GM18858 (cell line): ENCODE results near the gene DISC1.

Source experiments
- ATAC-seq: cut with Tn5 transposase; IDR thresholded peaks from one replicate; pipeline ENCODE4 v1.9.1; 2021; ENCODE audit not compliant: unreplicated experiment

Gene DISC1

DNA sequence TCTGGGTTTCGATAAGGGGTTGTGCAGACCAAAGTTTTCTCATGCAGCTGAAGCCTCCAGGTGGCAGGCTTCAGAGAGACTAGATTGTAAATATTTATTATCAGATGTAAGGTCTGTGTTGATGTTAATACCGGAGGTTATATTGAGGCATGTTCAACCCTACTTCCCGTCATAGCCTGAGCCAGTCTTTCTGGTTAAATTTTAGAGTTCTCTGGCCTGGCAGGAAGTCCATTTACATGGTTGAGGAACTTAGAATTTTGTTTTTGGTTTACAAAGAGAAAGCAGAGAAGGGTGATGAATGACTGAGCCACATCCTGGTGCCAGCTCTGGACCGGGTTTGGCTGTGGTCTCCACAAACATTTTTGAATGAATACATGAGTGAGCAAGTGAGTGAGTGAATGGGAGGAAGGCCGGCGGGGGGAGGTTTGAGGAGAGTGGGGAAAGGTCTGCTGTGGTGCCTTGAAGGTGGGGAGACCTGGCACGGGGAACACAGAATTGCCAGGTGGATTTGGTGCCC lies 218.5 kb downstream of the DISC1 start:
- no peak for ATAC-seq

DNA sequence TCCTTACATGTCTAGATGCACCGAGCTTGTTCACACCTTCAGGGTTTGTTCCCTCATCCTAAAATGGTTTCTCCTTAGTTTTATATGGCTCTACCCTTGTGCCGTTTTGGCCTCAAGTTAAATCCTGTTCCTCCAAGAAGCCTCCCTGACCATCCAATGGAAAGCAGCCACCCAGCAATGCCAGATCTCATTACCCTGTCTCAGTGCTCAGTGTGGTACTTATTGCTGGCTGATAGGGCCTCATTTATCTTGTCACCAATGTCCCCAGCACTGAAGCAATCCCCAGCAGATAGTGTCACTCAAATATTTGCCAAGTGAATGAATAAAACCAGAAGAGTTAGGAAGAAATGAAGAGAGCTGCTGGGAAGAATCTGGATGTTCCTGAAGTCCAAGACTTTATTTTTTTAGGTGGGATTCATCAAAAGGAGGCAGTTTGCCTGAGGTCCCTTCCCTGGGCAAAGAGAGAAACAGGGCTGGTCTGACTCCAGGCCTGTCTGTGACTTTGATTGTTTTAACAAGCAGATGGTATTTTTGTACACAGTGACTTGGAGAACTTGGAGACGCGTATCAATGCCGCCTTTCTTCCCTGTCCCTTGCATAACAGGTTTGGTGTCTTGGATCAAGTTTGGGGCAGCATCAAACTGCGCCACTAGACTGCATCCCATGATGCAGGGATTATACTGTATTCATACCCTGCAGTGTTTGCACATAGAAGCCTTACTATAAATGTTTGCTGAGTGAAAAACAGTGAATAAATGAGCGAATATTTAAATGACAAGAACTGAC lies 221.2 kb downstream of the DISC1 start:
- no peak for ATAC-seq

DNA sequence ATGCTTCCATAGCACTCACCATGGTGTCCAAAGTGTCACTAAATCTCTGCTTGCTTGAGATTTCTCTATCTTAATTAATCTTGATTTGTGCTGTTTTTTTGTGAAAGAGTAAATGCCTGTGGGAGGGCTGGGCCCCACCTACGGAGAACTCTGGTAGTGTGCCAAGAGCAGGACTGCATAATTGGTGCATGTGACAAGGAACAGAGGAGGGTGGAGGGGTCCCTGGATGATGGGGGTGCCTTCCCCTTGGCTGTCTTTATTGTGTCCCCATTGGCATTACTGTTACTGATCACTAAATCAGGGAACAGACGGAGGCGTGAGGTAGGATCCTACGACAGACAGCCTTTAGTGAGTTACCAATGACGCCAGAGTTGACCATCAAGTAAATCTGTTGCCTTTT lies 223.4 kb downstream of the DISC1 start:
- no peak for ATAC-seq

DNA sequence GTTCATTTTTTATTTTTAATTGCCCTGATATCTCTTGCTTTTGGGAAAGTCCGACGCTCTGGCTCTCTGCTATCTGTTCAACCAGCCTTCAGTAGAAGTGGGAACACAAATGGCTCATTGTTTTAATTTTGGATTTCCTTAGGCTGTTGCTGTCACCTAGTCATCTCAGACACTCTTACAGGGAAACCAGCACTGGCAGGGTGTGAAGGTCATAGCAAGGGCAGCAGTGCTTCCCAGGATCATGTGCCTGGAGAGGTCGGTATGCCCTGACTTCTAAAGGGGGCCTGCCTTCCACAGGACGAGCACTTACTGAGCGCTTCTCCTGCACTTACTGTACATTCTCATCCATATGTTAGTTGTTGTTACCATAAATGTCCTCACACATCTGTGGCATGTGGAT lies 224.2 kb downstream of the DISC1 start:
- ATAC-seq: no peak

DNA sequence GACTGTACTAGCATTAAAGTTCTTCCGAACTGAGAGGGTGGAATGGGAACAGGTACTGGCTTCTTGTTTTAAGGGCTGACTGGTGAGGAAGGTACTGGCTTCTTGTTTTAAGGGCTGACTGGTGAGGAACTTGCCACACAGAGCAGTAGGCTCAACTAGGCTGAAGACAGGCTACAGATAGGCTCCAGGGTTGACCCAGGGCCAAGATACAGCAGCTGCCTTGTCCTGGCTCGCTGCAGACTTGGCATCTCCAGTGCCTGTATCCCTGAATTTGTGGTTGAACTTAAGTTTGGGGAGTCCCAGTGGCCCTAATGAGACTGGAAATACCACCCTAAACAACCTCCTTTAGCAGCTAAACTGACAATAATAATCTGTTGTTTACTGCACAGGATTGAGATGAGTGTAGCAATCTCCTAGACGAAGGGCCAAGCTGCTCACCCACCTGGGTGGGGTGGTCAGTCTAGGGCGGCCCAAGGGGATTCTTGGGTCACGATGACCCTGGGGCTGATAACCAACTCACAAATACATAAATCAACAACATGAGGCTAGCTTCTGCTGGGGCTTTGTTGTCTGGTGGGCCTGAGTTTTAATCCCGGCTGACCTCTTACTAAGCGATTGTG lies 227.1 kb downstream of the DISC1 start:
- ATAC-seq: no peak

DNA sequence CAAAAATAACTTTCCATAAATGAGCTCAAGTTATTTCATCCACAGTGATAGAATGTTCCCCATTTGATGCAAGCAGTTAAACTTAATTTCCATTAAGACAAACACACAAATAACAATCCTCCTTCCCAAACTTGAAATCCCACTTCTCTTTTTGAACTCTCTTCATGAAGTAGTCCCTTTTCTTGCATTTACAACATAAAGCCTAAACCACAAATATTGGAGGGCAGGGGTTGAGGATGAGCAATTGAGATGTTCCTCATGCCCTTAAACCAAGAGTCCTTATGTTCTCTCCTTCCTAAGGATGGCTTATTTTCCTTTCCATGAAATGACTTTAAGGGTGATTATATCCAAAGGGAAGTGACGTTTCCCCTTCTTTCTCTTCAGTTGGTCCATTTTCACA lies 228.8 kb downstream of the DISC1 start:
- no peak for ATAC-seq

DNA sequence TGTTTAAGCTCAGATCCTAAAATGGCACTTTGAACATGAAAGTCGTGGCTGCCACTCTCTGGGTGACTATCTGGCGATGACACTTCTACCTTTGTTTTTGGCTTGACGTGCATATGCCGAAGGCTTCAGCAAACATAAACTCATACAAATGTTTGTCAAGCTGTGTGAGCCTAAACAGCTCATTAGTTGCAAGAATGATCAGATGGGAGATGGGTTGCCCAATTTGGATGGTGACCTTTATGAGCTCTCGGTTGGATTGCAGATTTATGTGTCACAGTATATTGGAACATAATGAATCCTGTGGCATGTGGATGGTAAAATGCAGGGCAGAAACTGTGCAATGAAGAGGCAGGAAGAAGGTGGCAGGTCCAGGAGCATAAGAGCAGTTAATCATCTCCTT lies 229.3 kb downstream of the DISC1 start:
- ATAC-seq: no peak

DNA sequence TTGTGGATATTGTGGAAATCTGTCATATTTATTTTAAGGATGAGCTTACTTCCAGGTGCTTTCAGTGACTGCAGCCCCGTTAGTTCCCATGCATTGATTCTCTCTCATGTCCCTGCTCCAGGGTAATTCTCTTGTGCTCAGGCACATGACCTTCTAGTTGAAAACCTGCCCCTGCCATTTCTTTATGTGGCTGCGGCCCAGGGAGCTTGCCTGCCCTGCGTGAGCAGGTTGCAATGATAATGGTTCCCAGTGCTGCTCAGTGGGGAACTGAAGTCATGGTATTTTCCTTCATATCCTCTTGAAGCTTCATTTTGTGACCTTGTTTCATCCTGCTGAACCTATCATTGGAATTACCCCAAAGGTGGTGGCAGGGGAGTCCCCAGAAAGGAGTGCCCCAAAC lies 229.8 kb downstream of the DISC1 start:
- ATAC-seq: no peak

DNA sequence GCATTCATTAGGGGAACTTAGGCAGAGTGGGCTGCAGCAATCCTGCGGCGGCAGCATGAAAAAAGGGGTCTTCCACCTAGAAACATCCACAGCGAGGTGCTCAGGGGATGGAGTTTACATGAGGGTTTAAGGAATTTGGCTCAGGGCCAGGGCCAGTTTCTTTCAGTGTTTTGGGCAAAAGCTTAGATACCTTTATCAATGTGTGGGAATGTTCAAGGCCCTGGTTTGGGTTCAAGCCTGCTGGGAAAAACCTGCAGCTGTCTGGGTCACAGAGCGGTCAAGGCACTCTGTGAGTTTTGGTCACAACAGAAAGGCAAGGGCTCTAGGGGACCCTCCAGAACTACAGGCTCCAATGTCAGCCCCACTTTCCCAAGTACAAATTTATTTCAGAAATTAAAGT lies 230.3 kb downstream of the DISC1 start:
- no peak for ATAC-seq

DNA sequence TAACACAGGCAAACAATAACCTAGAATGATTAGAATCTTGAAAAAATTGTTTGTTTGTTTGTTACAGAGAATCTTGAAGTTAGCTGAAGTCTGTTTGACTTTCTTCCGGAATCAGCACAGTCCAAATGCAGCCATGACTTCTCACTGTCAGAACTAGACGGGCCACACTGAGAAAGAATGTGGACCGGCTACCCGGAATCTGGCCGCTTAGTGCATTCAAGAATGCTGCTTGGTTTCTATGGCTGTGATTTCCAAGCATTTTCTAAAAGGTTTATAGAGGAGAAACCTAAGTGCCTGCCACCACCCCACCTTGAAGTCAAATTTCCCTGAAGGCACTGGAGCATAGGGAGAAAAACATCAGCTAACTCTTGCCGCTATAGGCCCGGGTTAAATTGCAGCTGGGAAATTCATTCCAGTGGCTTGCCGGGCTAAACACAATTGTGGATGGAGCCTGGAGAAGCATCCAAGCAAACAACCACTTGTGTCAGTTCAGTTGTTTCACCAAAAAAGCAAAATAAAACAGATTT lies 231.1 kb downstream of the DISC1 start:
- no peak for ATAC-seq

DNA sequence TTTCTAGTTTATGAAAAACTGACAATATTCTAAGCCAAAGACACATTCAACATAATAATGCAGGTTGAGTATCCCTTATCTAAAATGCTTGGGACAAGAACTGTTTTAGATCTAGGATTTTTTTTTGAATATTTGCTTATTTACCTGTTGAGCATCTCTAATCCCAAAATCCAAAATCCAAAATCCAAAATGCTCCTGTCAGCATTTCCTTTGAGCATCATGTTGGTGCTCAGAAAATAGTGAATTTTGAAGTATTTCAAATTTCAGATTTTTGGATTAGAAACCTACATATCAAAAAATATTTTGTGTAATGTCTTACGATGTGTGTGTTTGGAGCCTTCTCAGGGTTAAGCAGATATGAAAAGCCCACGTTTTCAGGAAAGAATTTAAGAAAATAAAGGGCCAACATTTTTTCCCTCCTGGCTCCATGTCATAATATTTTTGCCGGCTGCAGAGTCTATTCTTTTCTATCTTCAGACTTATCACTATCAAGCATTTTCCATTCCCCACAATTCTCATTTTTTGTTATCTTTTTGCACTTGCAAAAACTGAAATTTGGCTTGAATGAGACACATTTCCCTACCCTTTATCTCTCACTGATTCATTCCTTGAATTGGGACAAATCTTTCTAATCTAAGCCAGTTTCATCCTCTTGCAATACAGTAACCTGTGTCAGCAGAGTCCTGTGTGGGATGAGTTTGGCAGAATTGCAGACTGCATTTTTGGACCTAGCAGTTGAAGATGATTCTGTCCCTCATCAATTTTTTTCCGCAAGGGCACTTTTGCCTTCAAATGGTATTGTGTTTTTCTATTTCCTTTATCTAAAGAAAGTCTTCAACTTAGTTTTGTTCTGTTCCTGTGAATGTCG lies 233.9 kb downstream of the DISC1 start:
- no peak for ATAC-seq

DNA sequence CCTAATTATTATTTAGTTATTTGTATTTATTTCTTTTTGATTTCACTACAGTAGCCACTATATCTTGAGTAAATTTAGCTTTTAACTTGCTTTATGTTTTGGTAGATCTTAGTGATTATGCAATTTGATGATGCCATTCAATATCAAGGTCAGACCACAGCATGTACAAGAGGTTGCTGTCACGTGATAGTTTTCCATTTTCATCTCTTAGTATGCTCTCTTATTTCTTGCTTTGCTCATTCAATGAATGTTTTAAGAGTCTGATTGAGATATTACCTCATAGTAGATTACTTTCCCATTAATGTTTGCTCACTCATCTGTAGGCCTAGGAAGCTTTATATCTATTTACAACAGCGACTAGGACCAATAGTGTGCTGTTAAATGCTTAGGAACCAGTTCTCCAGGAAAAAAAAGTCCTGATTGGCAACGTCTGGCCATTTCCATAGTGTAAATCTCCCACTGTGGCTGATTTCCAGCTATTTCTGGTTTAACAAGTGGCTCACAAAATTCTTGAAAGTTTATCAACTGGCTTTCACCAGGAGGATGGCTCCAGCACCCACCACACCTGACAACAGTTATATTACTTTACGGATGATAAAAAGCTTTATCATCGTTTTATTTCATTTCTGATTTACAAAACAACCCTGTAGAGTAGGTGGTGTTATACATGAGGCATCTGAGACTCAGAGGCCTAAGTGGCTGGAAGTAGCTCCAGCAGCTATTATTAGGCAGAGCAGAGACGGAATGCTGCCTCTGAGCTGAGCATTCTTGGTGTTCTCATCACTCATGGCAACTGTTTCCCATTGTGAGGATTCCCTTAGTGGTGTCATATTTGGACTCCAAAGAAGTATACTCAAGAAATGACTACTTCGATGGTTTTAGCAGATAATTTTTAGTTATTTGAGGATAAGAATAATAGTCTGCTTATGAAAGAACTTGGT lies 235.2 kb downstream of the DISC1 start:
- ATAC-seq: no peak

DNA sequence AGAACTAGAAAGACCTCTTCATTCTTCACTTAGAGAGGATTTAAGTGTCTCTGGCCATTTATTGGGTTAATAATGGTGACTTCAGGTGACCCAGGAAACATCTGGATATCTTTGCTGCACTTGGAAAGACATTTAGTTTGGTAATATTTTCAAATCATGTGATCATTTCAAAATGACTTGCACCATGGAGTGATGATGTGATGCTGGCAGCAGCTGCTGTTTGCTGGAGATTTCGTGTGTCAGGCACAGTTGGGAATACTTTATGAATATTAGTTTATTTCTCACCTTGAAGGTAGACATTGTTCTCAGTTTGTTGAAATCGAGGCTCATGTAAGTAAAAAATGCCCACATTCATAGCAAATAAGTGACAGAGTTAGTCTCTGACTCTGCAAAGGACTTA lies 236.0 kb downstream of the DISC1 start:
- ATAC-seq: no peak

DNA sequence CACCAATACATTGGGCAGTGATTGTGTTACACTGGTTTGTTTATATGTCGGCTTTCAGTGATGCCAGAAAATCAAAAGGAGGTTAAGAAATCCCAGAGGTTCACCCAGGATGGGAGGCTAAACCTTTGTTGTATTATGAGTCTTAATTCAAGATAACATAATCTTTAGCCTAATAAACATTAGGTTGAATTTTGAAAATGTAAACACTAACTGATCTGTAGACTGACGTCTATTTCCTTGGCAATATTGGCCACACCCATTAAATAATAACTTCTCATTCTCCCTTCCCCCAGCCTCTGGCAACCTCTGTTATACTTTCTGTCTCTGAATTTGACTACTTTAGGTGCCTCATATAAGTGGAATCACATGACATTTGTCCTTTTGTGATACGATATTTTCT lies 238.7 kb downstream of the DISC1 start:
- no peak for ATAC-seq

DNA sequence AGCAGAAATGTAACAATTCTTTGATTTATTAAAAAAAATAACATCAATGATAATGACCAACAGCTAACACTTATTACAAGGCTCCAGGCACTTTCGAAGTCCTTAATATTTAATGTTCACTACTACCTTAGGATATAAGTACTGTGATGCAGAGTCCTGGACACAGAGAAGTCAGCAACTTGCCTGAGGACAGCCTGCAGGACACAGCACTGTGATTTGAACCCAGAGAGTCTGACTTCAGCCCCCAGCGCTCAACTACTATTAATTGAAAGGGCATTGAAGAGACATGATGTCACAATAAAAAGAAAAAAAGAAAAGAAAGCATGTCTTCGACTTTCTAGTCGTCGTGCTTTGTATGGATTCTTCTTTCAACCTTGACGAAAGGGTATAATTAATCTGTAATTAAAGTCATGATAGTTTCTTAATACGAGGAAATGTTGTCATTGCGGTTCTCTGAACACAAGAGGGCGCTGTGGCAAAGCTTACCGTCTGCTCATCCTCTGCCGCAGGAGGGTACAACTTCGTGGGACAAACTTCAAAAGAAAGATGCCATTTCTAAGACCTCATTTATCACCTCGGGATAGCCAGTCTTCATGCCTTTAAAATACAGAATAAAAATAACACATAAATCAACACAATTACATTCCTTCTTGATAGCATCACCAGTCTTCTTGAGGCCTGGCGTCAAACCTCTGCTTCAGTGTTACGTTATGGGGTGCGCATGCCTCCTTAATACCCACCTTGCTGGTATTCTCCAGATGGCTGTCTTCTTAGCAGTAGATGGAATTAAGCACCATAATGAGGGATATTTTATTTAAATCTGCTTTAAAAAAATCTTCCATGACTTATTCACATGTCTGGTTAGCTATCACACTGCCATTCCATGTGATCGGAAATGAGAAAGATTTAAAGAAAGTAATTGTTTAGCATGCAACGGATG lies 240.1 kb downstream of the DISC1 start:
- no peak for ATAC-seq

DNA sequence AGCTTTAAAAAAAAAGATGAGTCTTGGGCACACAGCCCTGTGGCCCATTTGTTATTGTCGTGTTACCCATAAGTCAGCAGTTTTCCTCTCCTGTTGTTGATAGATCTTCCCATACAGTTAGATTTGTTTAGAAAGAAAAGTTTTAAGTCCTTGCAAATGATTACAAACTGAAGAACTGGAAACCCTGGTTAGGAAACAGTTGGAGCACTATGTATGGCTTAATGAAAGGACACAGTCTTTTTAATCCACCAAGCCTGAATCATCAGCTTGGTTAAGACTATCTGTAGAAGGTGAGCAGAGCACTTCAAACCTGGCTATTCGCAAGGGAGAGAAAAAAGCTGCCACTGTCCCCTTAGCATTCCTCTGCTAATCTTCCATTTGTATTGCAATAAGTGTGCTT lies 241.0 kb downstream of the DISC1 start:
- ATAC-seq: no peak

DNA sequence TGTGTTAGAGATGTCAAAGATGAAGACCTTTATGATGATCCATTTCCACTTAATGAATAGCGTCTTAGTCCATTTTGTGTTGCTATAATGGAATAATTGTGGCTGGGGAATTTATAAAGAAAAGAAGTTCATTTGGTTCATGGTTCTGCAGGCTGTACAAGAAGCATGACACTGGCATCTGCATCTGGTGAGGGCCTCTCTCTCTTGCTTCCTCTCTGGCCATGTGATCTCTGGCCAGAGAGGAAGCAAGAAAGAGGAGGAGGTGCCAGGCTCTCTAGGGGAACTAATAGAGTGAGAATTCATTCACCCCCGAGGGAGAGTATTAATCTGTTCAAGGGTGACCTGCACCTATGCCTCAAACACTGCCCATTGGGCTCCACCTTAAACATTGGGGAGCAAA lies 242.8 kb downstream of the DISC1 start:
- no peak for ATAC-seq

DNA sequence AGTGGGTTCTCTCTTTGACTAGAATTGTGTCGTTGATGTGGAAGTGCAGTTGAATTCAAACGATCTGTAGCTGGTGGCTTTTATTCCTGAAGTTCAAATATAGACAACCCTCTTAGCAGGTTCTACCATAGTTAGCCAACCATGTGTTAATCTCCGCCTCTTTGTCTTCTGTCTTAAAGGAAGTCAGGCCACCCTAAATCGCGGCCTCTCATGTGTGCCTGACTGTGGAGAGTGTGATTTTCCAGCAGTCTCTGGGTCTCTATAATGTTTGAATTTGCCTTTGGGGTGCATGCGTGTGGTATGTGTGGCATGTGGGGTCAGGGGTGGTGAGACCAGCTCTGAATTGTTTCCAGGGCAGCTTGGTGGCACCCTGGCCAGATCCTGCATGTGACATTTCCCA lies 244.9 kb downstream of the DISC1 start:
- ATAC-seq: no peak

DNA sequence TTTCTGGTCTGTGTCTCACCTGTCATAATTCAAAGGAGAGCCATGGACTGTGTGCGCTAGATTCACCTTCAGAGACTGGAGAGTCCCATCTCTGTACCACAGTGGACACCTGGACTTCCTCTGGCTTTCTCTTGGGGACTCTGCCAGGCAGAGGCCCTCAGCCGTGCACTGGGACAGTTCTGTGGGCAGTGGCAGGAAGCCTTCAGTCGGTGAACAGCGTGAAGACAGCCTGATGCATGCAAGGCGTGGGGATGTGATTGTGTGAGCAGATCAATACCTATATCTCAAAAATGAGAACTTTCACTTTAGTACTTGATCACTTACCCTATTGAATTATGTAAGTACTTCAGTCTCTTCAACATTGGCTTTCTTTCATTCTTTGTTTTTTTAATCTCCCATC lies 245.3 kb downstream of the DISC1 start:
- no peak for ATAC-seq
